Loucy (cell line): ENCODE data around the gene SERPING1.

Source experiments
- CTCF ChIP-seq: fragments of 200-600 bp; sonication (generic); conservative IDR thresholded peaks from 2 replicates; pipeline ENCODE4 v1.5.1; 2014; ENCODE audit warnings: mild to moderate bottlenecking, antibody characterized with exemption, low read length
- EZH2phosphoT487 ChIP-seq: fragments of 200-600 bp; IDR thresholded peaks from 2 replicates; pipeline ENCODE4 v1.6.1; 2018; ENCODE audit warnings: antibody characterized with exemption, mild to moderate bottlenecking, moderate library complexity, borderline replicate concordance

- TF ChIP-seq CTCF (no peak), EZH2phosphoT487 (no peak)
Measured at GRCh38 chr11:57584341-57584740, 13.1 kb upstream of the SERPING1 start.
